GM20000 (cell line): Measurements from ENCODE around the gene NRP2.

ENCODE experiments used
- DNase-seq: peaks from one replicate; pipeline ENCODE4 v3.0.0; 2012; ENCODE audit warnings: low spot score
- CTCF ChIP-seq: IDR thresholded peaks from 2 replicates; pipeline ENCODE4 v1.5.1; 2012; ENCODE audit warnings: mild to moderate bottlenecking, control low read depth; ENCODE audit errors: extremely low read depth, missing control alignments

Gene NRP2

GRCh38 chr2:205775097-205775877 is 93.0 kb downstream of the NRP2 start:
- no peak for DNase-seq
- TF ChIP-seq CTCF: no peak

GRCh38 chr2:205776139-205776538 is 93.8 kb downstream of the NRP2 start:
- TF ChIP-seq CTCF: peak; percentile 48
- peak; percentile 53 for DNase-seq

GRCh38 chr2:205776720-205777119 is 94.4 kb downstream of the NRP2 start:
- TF ChIP-seq CTCF: no peak
- DNase-seq: no peak

GRCh38 chr2:205778356-205778755 is 96.1 kb downstream of the NRP2 start:
- TF ChIP-seq CTCF: no peak
- DNase-seq: no peak

GRCh38 chr2:205780645-205781044 is 98.3 kb downstream of the NRP2 start:
- DNase-seq: no peak
- TF ChIP-seq CTCF: no peak

GRCh38 chr2:205781244-205781931 is 99.1 kb downstream of the NRP2 start:
- DNase-seq: no peak
- no peak for TF ChIP-seq CTCF

GRCh38 chr2:205782941-205783340 is 100.6 kb downstream of the NRP2 start:
- no peak for DNase-seq

More at GRCh38 chr2:205782941-205783340, 100.6 kb downstream of the NRP2 start:
- TF ChIP-seq CTCF: no peak
